Measurements from ENCODE around the gene OPCML.

OPCML gene

DNA sequence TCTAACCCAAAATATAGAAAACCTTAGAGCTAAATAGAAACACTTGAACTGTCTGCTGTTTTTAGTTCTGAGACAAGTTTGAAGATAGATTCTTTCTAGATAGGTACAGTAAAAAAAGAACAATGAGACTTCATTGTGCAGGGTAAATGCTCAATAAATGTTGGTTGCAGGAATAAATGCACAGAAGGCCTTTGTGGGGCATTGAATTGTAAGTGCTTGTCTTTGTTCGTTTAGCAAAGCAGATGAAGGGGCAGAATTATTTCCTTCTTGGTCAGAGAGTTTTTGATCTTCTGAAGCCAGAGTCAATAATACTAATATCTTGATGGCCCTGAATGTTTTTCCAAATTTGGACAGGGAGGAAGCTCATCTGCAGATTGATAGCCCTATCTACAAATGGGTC, 340.4 kb downstream of the OPCML start:
- no peaks in the 10 kb centered on the region for H3K27me3 ChIP-seq
- H3K36me3 ChIP-seq: no peaks in the 10 kb centered on the region
- H3K27ac ChIP-seq: no peak overlapping the region
- no peaks in the 10 kb centered on the region for H3K9me3 ChIP-seq
- TF ChIP-seq, protein P1, sequence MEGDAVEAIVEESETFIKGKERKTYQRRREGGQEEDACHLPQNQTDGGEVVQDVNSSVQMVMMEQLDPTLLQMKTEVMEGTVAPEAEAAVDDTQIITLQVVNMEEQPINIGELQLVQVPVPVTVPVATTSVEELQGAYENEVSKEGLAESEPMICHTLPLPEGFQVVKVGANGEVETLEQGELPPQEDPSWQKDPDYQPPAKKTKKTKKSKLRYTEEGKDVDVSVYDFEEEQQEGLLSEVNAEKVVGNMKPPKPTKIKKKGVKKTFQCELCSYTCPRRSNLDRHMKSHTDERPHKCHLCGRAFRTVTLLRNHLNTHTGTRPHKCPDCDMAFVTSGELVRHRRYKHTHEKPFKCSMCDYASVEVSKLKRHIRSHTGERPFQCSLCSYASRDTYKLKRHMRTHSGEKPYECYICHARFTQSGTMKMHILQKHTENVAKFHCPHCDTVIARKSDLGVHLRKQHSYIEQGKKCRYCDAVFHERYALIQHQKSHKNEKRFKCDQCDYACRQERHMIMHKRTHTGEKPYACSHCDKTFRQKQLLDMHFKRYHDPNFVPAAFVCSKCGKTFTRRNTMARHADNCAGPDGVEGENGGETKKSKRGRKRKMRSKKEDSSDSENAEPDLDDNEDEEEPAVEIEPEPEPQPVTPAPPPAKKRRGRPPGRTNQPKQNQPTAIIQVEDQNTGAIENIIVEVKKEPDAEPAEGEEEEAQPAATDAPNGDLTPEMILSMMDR (IDR thresholded peaks at IDR 0.05): no peak
- no peaks in the 10 kb centered on the region for H3K4me1 ChIP-seq (ENCODE audit: control insufficient read depth in 1 of 2, insufficient read depth in 1 of 2, low read depth in 1 of 2, low read length in 1 of 2)
- no peak overlapping the region for H3K4me3 ChIP-seq (ENCODE audit: low read depth in 1 of 2, low read length in 1 of 2)

DNA sequence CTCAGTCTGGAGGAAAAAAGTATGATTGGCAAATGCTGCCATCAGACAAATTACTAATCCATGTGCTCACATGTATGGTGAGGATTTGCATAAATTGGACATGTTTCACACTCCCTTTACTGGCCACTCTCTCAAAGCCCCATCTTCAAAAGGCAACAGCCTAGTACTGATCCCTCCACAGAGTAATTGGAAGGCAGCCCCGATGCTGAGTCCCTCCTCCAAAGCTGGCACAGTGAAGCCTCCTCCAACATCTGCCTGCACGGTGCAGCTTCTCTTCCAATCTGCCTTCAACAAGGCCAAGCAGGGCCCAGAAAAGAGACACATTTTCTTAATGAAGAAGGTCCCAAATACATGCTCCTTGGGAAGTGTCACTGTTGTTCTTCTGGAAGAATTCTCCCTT, 350.6 kb downstream of the OPCML start:
- Histone ChIP-seq H3K4me1 (ENCODE audit: control insufficient read depth in 1 of 2, insufficient read depth in 1 of 2, low read depth in 1 of 2, low read length in 1 of 2) (no peaks in the 10 kb centered on the region), H3K9me3 (no peaks in the 10 kb centered on the region), H3K27ac (no peak overlapping the region), H3K36me3 (no peaks in the 10 kb centered on the region), H3K27me3 (no peaks in the 10 kb centered on the region), H3K4me3 (ENCODE audit: low read depth in 1 of 2, low read length in 1 of 2) (no peak overlapping the region)
- TF ChIP-seq, protein P1 (IDR thresholded peaks at IDR 0.05): no peak

DNA sequence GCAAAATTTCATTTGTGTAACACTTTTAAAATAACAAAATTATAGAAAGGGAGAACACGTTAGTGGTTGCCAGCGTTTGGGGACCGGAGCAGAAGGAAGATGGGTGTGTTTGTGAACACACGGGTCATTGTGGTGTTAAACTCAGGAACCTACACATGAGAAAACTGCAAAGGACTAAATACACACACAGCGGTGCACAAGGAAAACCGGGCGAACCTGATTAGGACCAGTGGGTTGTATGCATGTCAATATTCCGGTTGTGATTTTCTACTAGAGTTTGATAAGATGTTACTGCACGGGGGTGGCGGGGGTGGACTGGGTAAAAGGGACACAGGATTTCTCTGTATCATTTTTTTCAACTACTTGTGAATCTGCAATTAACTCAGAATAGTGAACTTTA, 351.2 kb downstream of the OPCML start:
- H3K4me3 ChIP-seq (ENCODE audit: low read depth in 1 of 2, low read length in 1 of 2): no peak overlapping the region
- no peak overlapping the region for H3K27ac ChIP-seq
- H3K27me3 ChIP-seq: no peaks in the 10 kb centered on the region
- TF ChIP-seq, protein P1 (IDR thresholded peaks at IDR 0.05): no peak
- no peaks in the 10 kb centered on the region for H3K36me3 ChIP-seq
- no peaks in the 10 kb centered on the region for H3K9me3 ChIP-seq
- no peaks in the 10 kb centered on the region for H3K4me1 ChIP-seq (ENCODE audit: control insufficient read depth in 1 of 2, insufficient read depth in 1 of 2, low read depth in 1 of 2, low read length in 1 of 2)

DNA sequence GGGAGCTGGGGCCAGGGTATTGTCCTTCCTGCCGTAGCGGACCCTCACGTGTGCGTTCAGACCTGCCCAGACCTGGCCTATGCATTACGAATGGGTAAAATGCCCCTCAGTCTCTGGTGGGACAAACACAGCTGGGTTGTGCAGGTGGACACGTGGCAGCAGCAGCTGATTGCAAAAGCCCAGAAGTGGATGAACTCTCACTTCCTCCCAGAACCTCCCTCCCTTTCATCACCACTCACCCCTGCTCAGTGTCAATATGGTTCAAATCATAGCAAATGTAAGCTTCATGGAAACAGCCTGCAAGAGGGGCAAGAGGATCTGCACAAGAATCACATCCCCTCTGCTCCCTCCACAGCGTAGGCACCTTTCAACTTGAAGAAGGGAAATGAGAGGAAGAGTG, 352.1 kb downstream of the OPCML start:
- Histone ChIP-seq H3K27me3 (no peaks in the 10 kb centered on the region), H3K4me1 (ENCODE audit: control insufficient read depth in 1 of 2, insufficient read depth in 1 of 2, low read depth in 1 of 2, low read length in 1 of 2) (no peaks in the 10 kb centered on the region), H3K36me3 (no peaks in the 10 kb centered on the region), H3K27ac (no peak overlapping the region), H3K9me3 (no peaks in the 10 kb centered on the region), H3K4me3 (ENCODE audit: low read depth in 1 of 2, low read length in 1 of 2) (no peak overlapping the region)
- TF ChIP-seq, protein P1 (IDR thresholded peaks at IDR 0.05): no peak

DNA sequence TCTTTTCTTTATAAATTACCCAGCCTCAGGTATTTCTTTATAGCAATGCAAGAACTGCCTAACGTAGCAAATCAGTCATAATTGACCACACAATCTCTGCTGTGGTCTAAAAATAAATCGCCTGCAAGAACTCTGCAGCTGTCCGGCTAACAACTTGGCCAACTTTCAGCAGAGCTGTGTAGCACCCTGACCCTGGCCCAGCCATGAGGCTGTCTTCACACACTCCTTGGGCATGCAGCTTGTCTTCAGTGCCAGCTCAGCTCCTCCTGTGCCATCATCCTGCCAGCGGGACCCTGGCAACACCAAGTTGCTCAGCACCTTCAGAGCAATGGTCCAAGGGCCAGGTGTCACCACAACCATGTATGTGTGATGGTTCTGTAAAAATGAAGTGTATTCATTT, 355.6 kb downstream of the OPCML start:
- Histone ChIP-seq H3K4me3 (ENCODE audit: low read depth in 1 of 2, low read length in 1 of 2) (no peak overlapping the region), H3K36me3 (no peaks in the 10 kb centered on the region), H3K9me3 (no peaks in the 10 kb centered on the region), H3K27me3 (no peaks in the 10 kb centered on the region), H3K27ac (no peak overlapping the region), H3K4me1 (ENCODE audit: control insufficient read depth in 1 of 2, insufficient read depth in 1 of 2, low read depth in 1 of 2, low read length in 1 of 2) (no peaks in the 10 kb centered on the region)
- TF ChIP-seq, protein P1 (IDR thresholded peaks at IDR 0.05): no peak

DNA sequence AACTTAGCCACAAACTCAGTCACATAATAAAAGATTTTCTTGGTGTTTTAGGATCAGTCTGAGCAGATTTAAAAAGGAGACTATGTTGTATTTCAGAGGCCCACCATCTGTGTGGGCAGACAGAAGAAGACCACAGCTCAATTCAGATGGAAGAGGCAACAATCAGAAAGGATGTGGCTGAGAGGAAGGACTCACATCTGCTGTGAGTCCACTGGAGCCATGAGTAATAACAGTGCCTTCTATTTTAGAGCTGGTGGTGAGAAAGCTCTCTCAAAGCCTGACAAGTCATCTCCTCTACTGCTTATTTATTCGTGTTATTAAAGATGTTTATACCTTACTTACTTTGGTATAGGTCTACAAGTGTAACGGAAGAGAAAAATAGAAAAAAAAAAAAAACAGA, 357.2 kb downstream of the OPCML start:
- TF ChIP-seq, protein P1 (IDR thresholded peaks at IDR 0.05): no peak
- Histone ChIP-seq H3K4me1 (ENCODE audit: control insufficient read depth in 1 of 2, insufficient read depth in 1 of 2, low read depth in 1 of 2, low read length in 1 of 2) (no peaks in the 10 kb centered on the region), H3K27me3 (no peaks in the 10 kb centered on the region), H3K36me3 (no peaks in the 10 kb centered on the region), H3K9me3 (no peaks in the 10 kb centered on the region), H3K4me3 (ENCODE audit: low read depth in 1 of 2, low read length in 1 of 2) (no peak overlapping the region), H3K27ac (no peak overlapping the region)
